IPS-20b (cell line): ENCODE measurements around the gene CARM1.

Experiments
- H3K27ac ChIP-seq: one replicate; pipeline ENCODE4 v1.5.1; 2013; ENCODE audit warnings: low read length
- H3K27me3 ChIP-seq: 2 replicates; pipeline ENCODE4 v1.6.1; 2013; ENCODE audit warnings: mild to moderate bottlenecking, low read length, inconsistent platforms; ENCODE audit not compliant: insufficient read depth
- H3K36me3 ChIP-seq: 2 replicates; pipeline ENCODE4 v1.6.1; 2013; ENCODE audit warnings: low read depth, mild to moderate bottlenecking, inconsistent platforms, low read length, moderate library complexity; ENCODE audit not compliant: insufficient read depth
- H3K4me1 ChIP-seq: 2 replicates; pipeline ENCODE4 v1.6.1; 2013; ENCODE audit warnings: mild to moderate bottlenecking, control low read depth, inconsistent platforms, low read length, moderate library complexity; ENCODE audit not compliant: insufficient read depth
- H3K4me3 ChIP-seq: 2 replicates; pipeline ENCODE4 v1.5.1; 2013; ENCODE audit warnings: mild to moderate bottlenecking, low read length, inconsistent platforms
- H3K9ac ChIP-seq: 2 replicates; pipeline ENCODE4 v1.6.1; 2013; ENCODE audit warnings: low read depth, mild to moderate bottlenecking, inconsistent platforms, low read length, moderate library complexity
- H3K9me3 ChIP-seq: 2 replicates; pipeline ENCODE4 v1.6.1; 2013; ENCODE audit warnings: mild to moderate bottlenecking, low read depth, low read length, inconsistent platforms; ENCODE audit not compliant: insufficient read depth

CARM1 gene

DNA sequence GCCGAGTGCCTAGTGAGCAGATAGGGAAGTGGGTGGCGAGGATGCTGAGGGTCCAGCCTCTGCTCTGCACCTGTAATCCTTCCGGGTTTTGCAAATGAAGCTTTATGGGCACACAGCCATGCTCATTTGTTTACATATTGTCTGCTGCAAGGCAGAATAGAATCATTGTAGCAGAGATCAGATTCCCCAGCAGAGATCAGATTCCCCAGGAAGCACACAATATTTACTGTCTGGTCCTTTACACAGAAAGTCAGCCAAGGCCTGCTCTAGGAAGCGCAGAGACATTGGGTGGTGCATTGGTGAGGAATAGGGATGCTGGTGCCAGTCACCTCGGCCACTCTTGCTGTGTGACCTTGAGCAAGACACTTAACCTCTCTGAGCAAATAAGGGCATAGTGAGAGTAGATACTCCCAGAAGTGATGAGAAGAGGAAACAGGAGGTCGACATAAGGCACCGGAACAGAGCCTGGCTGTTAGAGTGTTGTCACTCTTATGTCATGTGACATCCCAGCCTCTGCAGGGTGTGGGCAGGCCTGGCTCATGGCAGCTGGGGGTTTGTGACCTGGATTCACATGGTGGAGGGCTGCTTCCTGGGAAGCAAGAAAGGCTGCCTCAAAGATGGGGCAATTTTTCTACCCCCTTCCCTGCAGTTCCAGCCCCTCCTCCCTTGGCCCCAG is 25.6 kb downstream of the CARM1 start:
- Histone ChIP-seq H3K9ac (no peak overlapping the region), H3K27ac (no peak overlapping the region), H3K9me3 (no peaks in the 10 kb centered on the region), H3K27me3 (no peaks in the 10 kb centered on the region), H3K4me3 (no peak overlapping the region), H3K4me1 (peaks cover 12% of the 10 kb centered on the region; the same call in 1 of the 2 replicates), H3K36me3 (no peaks in the 10 kb centered on the region)

- Histone ChIP-seq H3K27ac (no peak overlapping the region), H3K36me3 (no peaks in the 10 kb centered on the region), H3K9ac (no peak overlapping the region)
These were observed 27.3 kb downstream of the CARM1 start for GRCh38 chr19:10898633-10899032.

DNA sequence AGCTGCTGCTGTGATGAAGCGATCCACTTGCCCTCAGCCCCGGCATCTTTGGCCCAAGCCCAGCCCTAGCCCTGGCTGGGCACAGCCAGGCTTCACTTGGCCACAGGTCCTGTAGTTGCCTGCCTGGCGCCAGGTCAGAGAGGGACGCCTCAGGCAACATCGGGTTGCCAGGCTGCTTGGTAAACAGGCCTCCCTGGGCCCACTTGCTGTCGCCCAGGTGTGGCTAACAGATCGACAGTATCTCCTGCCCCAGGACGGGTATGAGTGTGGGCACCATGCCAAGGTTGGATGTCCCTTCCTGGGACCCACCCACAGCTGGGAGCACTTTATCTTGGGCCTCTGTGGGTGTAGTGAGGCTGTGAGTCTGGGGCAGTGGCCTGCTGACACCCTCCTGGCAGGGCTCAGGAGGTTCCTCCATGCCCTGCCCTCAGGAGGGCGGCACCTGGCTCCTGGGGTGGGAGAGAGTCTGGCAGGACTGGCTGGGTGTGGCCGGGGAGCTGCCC is 27.8 kb downstream of the CARM1 start:
- Histone ChIP-seq H3K9me3 (no peaks in the 10 kb centered on the region), H3K36me3 (no peaks in the 10 kb centered on the region), H3K27me3 (no peaks in the 10 kb centered on the region), H3K4me1 (peaks cover 8% of the 10 kb centered on the region; the same call in 1 of the 2 replicates), H3K9ac (no peak overlapping the region), H3K27ac (no peak overlapping the region), H3K4me3 (no peak overlapping the region)

More at GRCh38 chr19:10898633-10899032, 27.3 kb downstream of the CARM1 start:
- Histone ChIP-seq H3K27me3 (no peaks in the 10 kb centered on the region), H3K4me3 (no peak overlapping the region), H3K9me3 (no peaks in the 10 kb centered on the region), H3K4me1 (peaks cover 12% of the 10 kb centered on the region; the same call in 1 of the 2 replicates)

DNA sequence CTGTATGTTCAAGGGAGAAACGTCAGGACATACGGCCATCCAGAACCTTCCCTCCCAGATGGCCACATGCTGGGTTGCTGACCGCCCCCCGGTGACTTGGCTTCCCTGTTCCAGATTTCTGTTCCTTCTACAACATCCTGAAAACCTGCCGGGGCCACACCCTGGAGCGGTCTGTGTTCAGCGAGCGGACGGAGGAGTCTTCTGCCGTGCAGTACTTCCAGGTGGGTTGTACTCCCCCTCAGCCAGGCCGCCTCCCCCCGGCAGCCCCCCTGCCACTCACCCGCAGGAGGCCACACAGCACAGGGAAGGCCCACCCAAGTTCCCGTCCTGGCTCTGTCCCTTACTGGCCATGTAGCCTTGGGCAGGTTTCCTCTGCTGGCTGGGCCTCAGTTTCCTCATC is 36.6 kb downstream of the CARM1 start:
- no peak overlapping the region for H3K27ac ChIP-seq
- H3K27me3 ChIP-seq: no peaks in the 10 kb centered on the region
- H3K9me3 ChIP-seq: no peaks in the 10 kb centered on the region
- no peak overlapping the region for H3K4me3 ChIP-seq
- no peaks in the 10 kb centered on the region for H3K4me1 ChIP-seq
- peaks cover 48% of the 10 kb centered on the region for H3K36me3 ChIP-seq
- no peak overlapping the region for H3K9ac ChIP-seq

- no peak overlapping the region for H3K4me3 ChIP-seq
- no peaks in the 10 kb centered on the region for H3K9me3 ChIP-seq
- no peaks in the 10 kb centered on the region for H3K27me3 ChIP-seq
- peaks cover 51% of the 10 kb centered on the region for H3K36me3 ChIP-seq
- H3K9ac ChIP-seq: no peak overlapping the region
- H3K27ac ChIP-seq: no peak overlapping the region
- no peaks in the 10 kb centered on the region for H3K4me1 ChIP-seq
These were observed 37.1 kb downstream of the CARM1 start for GRCh38 chr19:10908380-10908960.

DNA sequence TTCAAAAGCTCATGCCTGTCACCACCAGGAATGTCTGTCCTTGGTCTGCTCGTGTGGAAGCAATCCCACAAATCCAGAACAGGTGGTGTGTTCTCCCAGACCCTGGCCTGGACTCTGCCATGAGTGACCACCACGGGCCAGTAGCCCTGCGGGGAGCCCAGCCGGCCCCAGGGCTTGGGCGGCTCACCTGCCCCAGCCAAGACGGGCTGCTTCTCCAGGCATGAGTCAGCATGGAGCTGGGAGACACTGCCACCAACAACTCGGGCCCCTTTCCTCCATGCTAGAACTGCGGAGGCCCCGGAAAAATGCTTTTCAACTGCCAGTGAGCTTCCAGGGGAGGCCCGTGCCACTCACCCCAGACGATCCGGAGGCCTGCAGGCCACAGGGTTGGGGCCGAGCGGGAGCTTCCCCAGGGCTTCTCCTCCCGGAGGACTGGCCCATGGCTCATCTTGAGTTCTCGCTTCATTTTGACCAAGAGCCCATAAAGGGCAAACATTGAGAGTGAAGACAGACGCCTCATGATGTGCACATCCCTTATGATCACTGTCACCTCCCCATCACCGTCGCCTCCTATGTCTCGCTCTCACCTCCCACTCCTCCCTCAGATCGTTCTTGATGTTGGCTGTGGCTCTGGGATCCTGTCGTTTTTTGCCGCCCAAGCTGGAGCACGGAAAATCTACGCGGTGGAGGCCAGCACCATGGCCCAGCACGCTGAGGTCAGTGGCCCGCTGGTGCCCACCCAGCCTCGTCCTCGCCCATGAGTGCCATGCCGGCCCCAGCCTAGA is 40.4 kb downstream of the CARM1 start:
- H3K27ac ChIP-seq: no peak overlapping the region
- no peak overlapping the region for H3K9ac ChIP-seq
- H3K36me3 ChIP-seq: peaks cover 73% of the 10 kb centered on the region
- H3K9me3 ChIP-seq: no peaks in the 10 kb centered on the region
- H3K4me3 ChIP-seq: no peak overlapping the region
- H3K4me1 ChIP-seq: no peaks in the 10 kb centered on the region
- H3K27me3 ChIP-seq: no peaks in the 10 kb centered on the region

DNA sequence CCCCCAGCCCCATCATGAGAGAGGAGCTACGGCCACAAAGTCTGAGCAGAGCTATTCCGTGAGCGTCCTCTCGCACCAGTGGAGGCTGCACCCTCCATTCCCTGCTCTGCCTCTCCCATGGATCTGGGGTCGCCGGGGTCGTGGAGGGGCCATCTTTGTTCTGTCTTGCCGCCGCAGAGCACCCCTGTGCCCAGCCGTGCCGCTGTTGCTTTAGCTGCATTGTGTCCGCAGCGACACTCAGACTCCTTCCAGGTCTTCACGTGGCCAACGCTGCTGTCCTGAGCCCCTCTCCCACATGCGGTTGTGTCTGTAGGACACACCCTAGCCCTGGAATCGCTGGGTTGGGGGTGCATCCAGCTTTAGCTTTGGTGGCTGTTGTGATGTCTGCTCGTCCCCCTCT is 41.3 kb downstream of the CARM1 start:
- peaks cover 72% of the 10 kb centered on the region for H3K36me3 ChIP-seq
- no peak overlapping the region for H3K9ac ChIP-seq
- no peak overlapping the region for H3K27ac ChIP-seq
- H3K4me3 ChIP-seq: no peak overlapping the region
- H3K4me1 ChIP-seq: no peaks in the 10 kb centered on the region
- no peaks in the 10 kb centered on the region for H3K27me3 ChIP-seq
- H3K9me3 ChIP-seq: no peaks in the 10 kb centered on the region

- Histone ChIP-seq H3K27ac (no peak overlapping the region), H3K4me1 (no peaks in the 10 kb centered on the region), H3K36me3 (peaks cover 71% of the 10 kb centered on the region), H3K27me3 (no peaks in the 10 kb centered on the region), H3K9me3 (no peaks in the 10 kb centered on the region), H3K4me3 (no peak overlapping the region), H3K9ac (no peak overlapping the region)
These were observed 42.5 kb downstream of the CARM1 start for GRCh38 chr19:10913716-10914340.

GRCh38 chr19:10915130-10916091 is 44.1 kb downstream of the CARM1 start:
- no peaks in the 10 kb centered on the region for H3K9me3 ChIP-seq
- no peak overlapping the region for H3K27ac ChIP-seq
- no peaks in the 10 kb centered on the region for H3K4me1 ChIP-seq
- H3K36me3 ChIP-seq: peaks cover 70% of the 10 kb centered on the region
- H3K4me3 ChIP-seq: no peak overlapping the region
- H3K27me3 ChIP-seq: no peaks in the 10 kb centered on the region
- H3K9ac ChIP-seq: no peak overlapping the region

- H3K4me1 ChIP-seq: no peaks in the 10 kb centered on the region
- H3K4me3 ChIP-seq: no peak overlapping the region
- H3K9ac ChIP-seq: no peak overlapping the region
- H3K36me3 ChIP-seq: peaks cover 68% of the 10 kb centered on the region
- no peak overlapping the region for H3K27ac ChIP-seq
- H3K27me3 ChIP-seq: no peaks in the 10 kb centered on the region
- no peaks in the 10 kb centered on the region for H3K9me3 ChIP-seq
These were observed 45.2 kb downstream of the CARM1 start for GRCh38 chr19:10916602-10917001.

DNA sequence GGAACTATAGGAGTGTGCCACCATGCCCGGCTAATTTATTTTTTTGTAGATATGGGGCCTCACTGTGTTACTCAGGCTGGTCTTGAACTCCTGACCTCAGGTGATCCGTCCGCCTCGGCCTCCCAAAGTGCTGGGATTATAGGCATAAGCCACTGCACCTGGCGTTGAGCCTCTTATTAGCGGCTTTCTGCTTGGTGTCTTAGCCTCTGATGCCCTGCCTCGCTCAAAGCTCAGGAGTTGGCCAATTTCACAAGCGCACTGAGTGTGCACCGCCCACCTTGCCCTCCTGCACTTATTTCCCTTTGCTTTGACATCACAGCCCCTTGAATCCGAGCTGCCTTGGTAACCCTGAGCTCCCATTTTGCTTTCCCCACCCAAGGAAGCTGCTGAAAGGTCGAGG is 47.0 kb downstream of the CARM1 start:
- Histone ChIP-seq H3K9ac (no peak overlapping the region), H3K4me1 (no peaks in the 10 kb centered on the region), H3K36me3 (peaks cover 58% of the 10 kb centered on the region), H3K9me3 (no peaks in the 10 kb centered on the region), H3K27me3 (no peaks in the 10 kb centered on the region), H3K27ac (no peak overlapping the region), H3K4me3 (no peak overlapping the region)
